DOHH2 (cell line): Measurements from ENCODE around the gene HSF2BP.

Experiments
- H3F3A ChIP-seq: fragments of 200-600 bp; sonication (generic), shearing (Covaris generic); 2 replicates; pipeline ENCODE4 v1.6.0; 2016; ENCODE audit warnings: antibody characterized with exemption, mild to moderate bottlenecking; ENCODE audit not compliant: control insufficient read depth, insufficient read depth
- H3K27ac ChIP-seq: fragments of 200-600 bp; sonication (generic); 2 replicates; pipeline ENCODE4 v1.5.1; 2014; ENCODE audit warnings: low read depth, mild to moderate bottlenecking, low read length, moderate library complexity
- H3K27me3 ChIP-seq: fragments of 200-600 bp; sonication (generic); 2 replicates; pipeline ENCODE4 v1.6.1; 2014; ENCODE audit warnings: mild to moderate bottlenecking, low read length, mixed read lengths; ENCODE audit not compliant: control insufficient read depth
- H3K36me3 ChIP-seq: fragments of 200-600 bp; sonication (generic); 2 replicates; pipeline ENCODE4 v1.6.1; 2014; ENCODE audit warnings: mild to moderate bottlenecking, low read length, moderate library complexity, mixed read lengths; ENCODE audit not compliant: control insufficient read depth
- H3K4me1 ChIP-seq: fragments of 200-600 bp; sonication (generic); 2 replicates; pipeline ENCODE4 v1.6.1; 2014; ENCODE audit warnings: mild to moderate bottlenecking, low read length, mixed read lengths; ENCODE audit not compliant: control insufficient read depth
- H3K4me2 ChIP-seq: fragments of 200-600 bp; sonication (generic); 2 replicates; pipeline ENCODE4 v1.6.0; 2014; ENCODE audit warnings: mild to moderate bottlenecking, low read length, moderate library complexity
- H3K4me3 ChIP-seq: fragments of 200-600 bp; sonication (generic); 2 replicates; pipeline ENCODE4 v1.5.1; 2014; ENCODE audit warnings: mild to moderate bottlenecking, low read length, mixed read lengths
- H3K79me2 ChIP-seq: fragments of 200-600 bp; sonication (generic); 2 replicates; pipeline ENCODE4 v1.6.1; 2014; ENCODE audit warnings: mild to moderate bottlenecking, low read length, mixed read lengths; ENCODE audit not compliant: control insufficient read depth
- H3K9me2 ChIP-seq: fragments of 200-600 bp; sonication (generic); replicated peaks from 2 replicates; pipeline ENCODE4 v1.6.1; 2014; ENCODE audit warnings: mild to moderate bottlenecking, low read length, mixed read lengths; ENCODE audit not compliant: control insufficient read depth
- H3K9me3 ChIP-seq: fragments of 200-600 bp; sonication (generic); 2 replicates; pipeline ENCODE4 v1.6.1; 2014; ENCODE audit warnings: antibody characterized with exemption, low read length, mixed read lengths; ENCODE audit not compliant: control insufficient read depth, insufficient read depth
- H4K20me1 ChIP-seq: fragments of 200-600 bp; sonication (generic); 2 replicates; pipeline ENCODE4 v1.6.0; 2014; ENCODE audit warnings: low read depth, mild to moderate bottlenecking, antibody characterized with exemption, low read length, moderate library complexity; ENCODE audit not compliant: control insufficient read depth, insufficient read depth
- CTCF ChIP-seq: fragments of 200-600 bp; sonication (generic); IDR thresholded peaks from one replicate; pipeline ENCODE4 v1.5.1; 2014; ENCODE audit warnings: antibody characterized with exemption, mild to moderate bottlenecking, low read depth, low read length; ENCODE audit not compliant: poor library complexity, severe bottlenecking
- EZH2phosphoT487 ChIP-seq: fragments of 200-600 bp; sonication (generic); IDR thresholded peaks from 2 replicates; pipeline ENCODE4 v1.6.1; 2017; ENCODE audit warnings: borderline replicate concordance, mild to moderate bottlenecking, antibody characterized with exemption, low read length, moderate library complexity, mixed read lengths

Gene HSF2BP

GRCh38 chr21:43644609-43645008 is 14.7 kb downstream of the HSF2BP start:
- no peak overlapping the region for H3K4me3 ChIP-seq
- H3K79me2 ChIP-seq = no peaks in the 10 kb centered on the region
- H3K27me3 ChIP-seq = no peaks in the 10 kb centered on the region
- peaks cover 16% of the 10 kb centered on the region for H3K4me1 ChIP-seq
- TF ChIP-seq CTCF (no peak), EZH2phosphoT487 (no peak)
- H3K9me2 ChIP-seq = no peaks in the 10 kb centered on the region
- H3K9me3 ChIP-seq = no peaks in the 10 kb centered on the region
- H3F3A ChIP-seq = no peaks in the 10 kb centered on the region
- H4K20me1 ChIP-seq = no peaks in the 10 kb centered on the region
- no peak overlapping the region for H3K27ac ChIP-seq
- H3K4me2 ChIP-seq = no peak overlapping the region
- H3K36me3 ChIP-seq = no peaks in the 10 kb centered on the region

- Histone ChIP-seq H3K79me2 (no peaks in the 10 kb centered on the region), H3K9me3 (no peaks in the 10 kb centered on the region), H3K9me2 (no peaks in the 10 kb centered on the region), H3K36me3 (no peaks in the 10 kb centered on the region), H3K4me1 (peaks cover 18% of the 10 kb centered on the region), H3K4me2 (no peak overlapping the region), H4K20me1 (no peaks in the 10 kb centered on the region), H3K4me3 (no peak overlapping the region), H3K27me3 (no peaks in the 10 kb centered on the region), H3K27ac (no peak overlapping the region), H3F3A (no peaks in the 10 kb centered on the region)
- TF ChIP-seq CTCF (no peak), EZH2phosphoT487 (no peak)
Measured at GRCh38 chr21:43644071-43644470, 15.2 kb downstream of the HSF2BP start.

- no peaks in the 10 kb centered on the region for H4K20me1 ChIP-seq
- H3K9me2 ChIP-seq = no peaks in the 10 kb centered on the region
- no peaks in the 10 kb centered on the region for H3K79me2 ChIP-seq
- no peaks in the 10 kb centered on the region for H3K27me3 ChIP-seq
- no peak overlapping the region for H3K4me3 ChIP-seq
- no peaks in the 10 kb centered on the region for H3K36me3 ChIP-seq
- peaks cover 18% of the 10 kb centered on the region for H3K4me1 ChIP-seq
- no peaks in the 10 kb centered on the region for H3K9me3 ChIP-seq
- no peaks in the 10 kb centered on the region for H3F3A ChIP-seq
- TF ChIP-seq CTCF (no peak), EZH2phosphoT487 (no peak)
- H3K27ac ChIP-seq = no peak overlapping the region
- no peak overlapping the region for H3K4me2 ChIP-seq
Measured at GRCh38 chr21:43643193-43643592, 16.1 kb downstream of the HSF2BP start.

GRCh38 chr21:43640400-43640799 is 18.9 kb downstream of the HSF2BP start:
- Histone ChIP-seq H3K9me3 (no peaks in the 10 kb centered on the region), H3K4me3 (no peak overlapping the region), H3K36me3 (no peaks in the 10 kb centered on the region), H4K20me1 (no peaks in the 10 kb centered on the region), H3F3A (no peaks in the 10 kb centered on the region), H3K9me2 (no peaks in the 10 kb centered on the region), H3K4me1 (peaks cover 6% of the 10 kb centered on the region), H3K27ac (no peak overlapping the region), H3K79me2 (no peaks in the 10 kb centered on the region), H3K27me3 (no peaks in the 10 kb centered on the region), H3K4me2 (no peak overlapping the region)
- TF ChIP-seq CTCF (no peak), EZH2phosphoT487 (no peak)
